Endothelial cell of umbilical vein (primary cell): ENCODE results near the gene MYH9. TPM values are rescaled to one million over a fixed set of nuclear protein-coding genes. Genes with fewer than 3 reads are reported as not detected.

Experiments
- BruUV-seq: library from RNA; stranded (reverse); fragments of 400-500 nt; replicated peaks from 2 replicates; lab custom pipeline; 2021; lab: Mats Ljungman, UMichigan
- CTCF ChIA-PET: fragments of 300-600, 350-600 bp; sonication (Branson Sonifier 250); formaldehyde crosslinking; loops from one replicate; lab custom pipeline; 2021; ENCODE audit warnings: antibody characterized with exemption, inconsistent platforms; lab: Charles Lee
- POLR2A ChIA-PET: fragments of 300-600, 350-600 bp; sonication (Branson Sonifier 250); formaldehyde crosslinking; loops from one replicate; lab custom pipeline; 2021; ENCODE audit warnings: antibody characterized with exemption, inconsistent platforms; lab: Charles Lee
- DNase-seq: peaks from one replicate; pipeline ENCODE4 v3.0.0-alpha.2; 2011; ENCODE audit warnings: low read depth, low spot score
- FAIRE-seq: peaks from 2 replicates; lab custom pipeline; 2011; peaks lifted over from hg19 to GRCh38; lab: Jason Lieb, UNC
- H2AFZ ChIP-seq: 2 replicates; pipeline ENCODE4 v1.6.0; 2012; ENCODE audit warnings: low read depth, low read length, control low read depth, inconsistent platforms
- H3K27ac ChIP-seq: 2 replicates; pipeline ENCODE4 v1.5.1; 2011; ENCODE audit warnings: low read depth, mild to moderate bottlenecking, control low read depth, low read length, moderate library complexity; ENCODE audit not compliant: insufficient read depth
- H3K27me3 ChIP-seq, 2 experiments: 2 replicates each; pipeline versions ENCODE4 v1.6.0 to v1.6.1; 2011; ENCODE audit warnings: low read length in 2 of 2, mixed read lengths in 1 of 2; ENCODE audit not compliant: control insufficient read depth in 2 of 2, insufficient read depth in 2 of 2
- H3K36me3 ChIP-seq, 2 experiments: 2 replicates in 1 of 2; 3 replicates in 1 of 2; pipeline ENCODE4 v1.5.1; 2011; ENCODE audit warnings: low read length in 2 of 2, mild to moderate bottlenecking in 1 of 2, moderate library complexity in 1 of 2; ENCODE audit not compliant: control insufficient read depth in 2 of 2, insufficient read depth in 2 of 2; ENCODE audit errors: extremely low read depth in 1 of 2
- H3K4me1 ChIP-seq: 3 replicates; pipeline ENCODE4 v1.5.1; 2011; ENCODE audit warnings: mild to moderate bottlenecking, low read length; ENCODE audit not compliant: control insufficient read depth, insufficient read depth; ENCODE audit errors: extremely low read depth
- H3K4me2 ChIP-seq: 2 replicates; pipeline ENCODE4 v1.6.1; 2011; ENCODE audit warnings: low read length, control low read depth, mixed read lengths; ENCODE audit not compliant: insufficient read depth
- H3K4me3 ChIP-seq, 3 experiments: fragments of 200-600 bp in 1 of 3; sonication (generic), shearing (Covaris generic) in 1 of 3; replicated peaks in 1 of 3; 2 replicates each; pipeline ENCODE4 v1.5.1; 2011 to 2016; ENCODE audit warnings: control low read depth in 3 of 3, low read length in 3 of 3, mild to moderate bottlenecking in 2 of 3, inconsistent platforms in 1 of 3, low read depth in 1 of 3, moderate library complexity in 1 of 3; ENCODE audit not compliant: insufficient read depth in 1 of 3
- H3K79me2 ChIP-seq: 2 replicates; pipeline ENCODE4 v1.6.0; 2012; ENCODE audit warnings: low read length, inconsistent platforms; ENCODE audit not compliant: control insufficient read depth, insufficient read depth
- H3K9ac ChIP-seq: replicated peaks from 2 replicates; pipeline ENCODE3; 2011; ENCODE audit warnings: low read length, control low read depth; ENCODE audit not compliant: insufficient read depth; ENCODE audit errors: extremely low read depth
- H3K9me1 ChIP-seq: replicated peaks from 3 replicates; pipeline ENCODE4 v1.6.0; 2011; ENCODE audit warnings: mild to moderate bottlenecking, low read length; ENCODE audit not compliant: control insufficient read depth, insufficient read depth; ENCODE audit errors: extremely low read depth
- H3K9me3 ChIP-seq: replicated peaks from 2 replicates; pipeline ENCODE4 v1.5.1; 2012; ENCODE audit warnings: low read length, inconsistent platforms; ENCODE audit not compliant: control insufficient read depth, insufficient read depth
- H4K20me1 ChIP-seq: replicated peaks from 2 replicates; pipeline ENCODE3; 2011; ENCODE audit warnings: mild to moderate bottlenecking, low read length; ENCODE audit not compliant: control insufficient read depth, insufficient read depth; ENCODE audit errors: extremely low read depth
- EZH2 ChIP-seq: IDR thresholded peaks from 2 replicates; pipeline ENCODE4 v1.6.1; 2012; ENCODE audit warnings: borderline replicate concordance, low read depth, mild to moderate bottlenecking, moderate library complexity, low read length, inconsistent platforms; ENCODE audit not compliant: severe bottlenecking
- FOS ChIP-seq: IDR thresholded peaks from 2 replicates; pipeline ENCODE4 v1.6.1; 2011; ENCODE audit warnings: mild to moderate bottlenecking, low read length, moderate library complexity, borderline replicate concordance; ENCODE audit not compliant: insufficient read depth
- GATA2 ChIP-seq: IDR thresholded peaks from 2 replicates; pipeline ENCODE4 v1.7.0; 2011; ENCODE audit warnings: low read depth, mild to moderate bottlenecking, moderate library complexity, mixed read lengths, low read length; ENCODE audit not compliant: insufficient read length, insufficient read depth
- JUN ChIP-seq: IDR thresholded peaks from 2 replicates; pipeline ENCODE4 v1.6.1; 2011; ENCODE audit warnings: borderline replicate concordance, low read depth; ENCODE audit not compliant: insufficient read length, insufficient read depth
- MAX ChIP-seq: IDR thresholded peaks from 2 replicates; pipeline ENCODE4 v1.6.1; 2011; ENCODE audit not compliant: insufficient read depth, insufficient read length
- MYC ChIP-seq: IDR thresholded peaks from one replicate; pipeline ENCODE4 v1.6.1; 2011; ENCODE audit warnings: mild to moderate bottlenecking, low read depth, low read length
- POLR2A ChIP-seq: IDR thresholded peaks from 2 replicates; pipeline ENCODE4 v1.6.1; 2012; ENCODE audit warnings: low read depth, mild to moderate bottlenecking, control low read depth, low read length
- POLR2AphosphoS5 ChIP-seq: IDR thresholded peaks from 2 replicates; pipeline ENCODE4 v1.6.1; 2012; ENCODE audit warnings: low read depth, mild to moderate bottlenecking, control low read depth, low read length, moderate library complexity; ENCODE audit not compliant: insufficient read depth
- dilution Hi-C: fragments of 300-500 bp; cut with MboI; formaldehyde crosslinking; loops from one replicate; pipeline ENCODE4 v1.15.0; 2019; ENCODE audit warnings: low sequenced_read_pairs; ENCODE audit not compliant: extremely low pct_ligation_motif_present
- intact Hi-C: fragments of 100-400 bp; cut with micrococcal nuclease; formaldehyde crosslinking; loops from one replicate; pipeline ENCODE4 v1.10.0; 2022
- polyA plus RNA-seq, 4 experiments: library from polyadenylated mRNA; depleted of rRNA in 3 of 4; stranded (reverse) in 3 of 4; unstranded in 1 of 4; fragments of >200 nt; gene quantifications; 2 replicates each; pipeline versions ENCODE4 v1.2.1 to v1.2.3, GENCODE V29; 2011 to 2012; ENCODE audit warnings: missing spikeins in 1 of 4
- total RNA-seq: library from RNA; stranded (reverse); gene quantifications from 2 replicates; pipeline ENCODE4 v1.2.3, GENCODE V29; 2021
- TF ChIP-seq, protein P1 (sequence below), 2 donors: IDR thresholded peaks; 1 replicate in 1 of 2; 2 replicates in 1 of 2; pipeline ENCODE4 v1.5.1; 2011; ENCODE audit warnings: low read length in 2 of 2, mild to moderate bottlenecking in 2 of 2, moderate library complexity in 2 of 2, control low read depth in 1 of 2, inconsistent platforms in 1 of 2, low read depth in 1 of 2; ENCODE audit not compliant: insufficient read depth in 1 of 2; ENCODE audit errors: extremely low read depth in 1 of 2

Gene MYH9
- total and polyA plus RNA-seq, 2 donors (not counting 3 experiments of a cell fraction or from before 2014, with no cell fraction given) = 188 to 1,413 TPM

DNA sequence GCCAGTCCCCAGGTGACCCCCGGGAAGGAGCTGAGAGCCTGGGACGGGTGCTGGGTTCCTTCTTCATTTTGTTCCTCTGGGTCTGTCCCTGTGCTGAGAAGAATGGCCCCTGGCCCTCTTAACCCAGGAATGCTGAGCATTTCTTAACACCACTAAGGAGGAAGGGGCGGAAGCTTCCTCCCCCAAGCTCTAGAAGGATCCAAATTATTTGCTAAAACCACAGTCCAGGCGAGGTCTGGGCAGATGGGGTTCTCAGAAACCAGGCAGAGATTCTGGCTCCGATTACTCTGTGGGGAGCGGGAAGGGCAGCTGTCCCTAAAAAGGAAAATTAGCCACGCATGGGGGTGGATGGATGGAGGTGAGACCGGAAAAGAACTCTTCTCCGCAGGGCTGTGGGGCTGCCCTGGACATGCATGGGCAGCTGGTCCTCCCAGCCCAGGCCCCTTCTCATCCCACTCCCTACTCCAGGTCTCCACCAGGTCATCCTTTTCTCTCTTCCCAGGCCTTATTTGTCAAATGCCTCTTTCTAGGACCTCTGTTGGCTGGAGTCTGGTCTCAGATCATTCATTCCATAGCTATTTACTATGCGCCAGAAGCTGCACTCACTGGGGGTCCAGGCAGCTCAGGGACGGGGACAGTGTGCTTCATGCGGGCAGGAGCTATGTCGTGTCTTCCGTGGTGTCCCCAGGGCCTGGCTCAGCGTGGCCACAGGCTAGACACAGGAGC lies 45.0 kb upstream of the MYH9 start:
- no peaks in the 10 kb centered on the region for H3K9me3 ChIP-seq
- dilution Hi-C loops (no loop called here), intact Hi-C loops (no loop called here)
- no peaks in the 10 kb centered on the region for H3K36me3 ChIP-seq
- DNase-seq = no peak
- CTCF ChIA-PET = interaction anchor here (0.8 kb wide), 1 partner anchor 10 kb away, joined by 3 read pairs; no protein-coding TSS in a partner anchor
- peaks cover 16% of the 10 kb centered on the region for H3K4me1 ChIP-seq
- no peaks in the 10 kb centered on the region for H3K27me3 ChIP-seq
- H3K27ac ChIP-seq = no peak overlapping the region
- H2AFZ ChIP-seq = no peak overlapping the region
- H3K9ac ChIP-seq = no peak overlapping the region
- H3K4me2 ChIP-seq = no peak overlapping the region
- POLR2A ChIA-PET = no interaction called here
- no peak overlapping the region for H3K4me3 ChIP-seq
- no peaks in the 10 kb centered on the region for H3K9me1 ChIP-seq
- FAIRE-seq = no peak
- TF ChIP-seq FOS = no peak
- no peak for TF ChIP-seq MAX
- no peak for TF ChIP-seq GATA2
- TF ChIP-seq POLR2AphosphoS5 = no peak
- TF ChIP-seq MYC = no peak
- no peak for TF ChIP-seq EZH2
- TF ChIP-seq, protein P1, sequence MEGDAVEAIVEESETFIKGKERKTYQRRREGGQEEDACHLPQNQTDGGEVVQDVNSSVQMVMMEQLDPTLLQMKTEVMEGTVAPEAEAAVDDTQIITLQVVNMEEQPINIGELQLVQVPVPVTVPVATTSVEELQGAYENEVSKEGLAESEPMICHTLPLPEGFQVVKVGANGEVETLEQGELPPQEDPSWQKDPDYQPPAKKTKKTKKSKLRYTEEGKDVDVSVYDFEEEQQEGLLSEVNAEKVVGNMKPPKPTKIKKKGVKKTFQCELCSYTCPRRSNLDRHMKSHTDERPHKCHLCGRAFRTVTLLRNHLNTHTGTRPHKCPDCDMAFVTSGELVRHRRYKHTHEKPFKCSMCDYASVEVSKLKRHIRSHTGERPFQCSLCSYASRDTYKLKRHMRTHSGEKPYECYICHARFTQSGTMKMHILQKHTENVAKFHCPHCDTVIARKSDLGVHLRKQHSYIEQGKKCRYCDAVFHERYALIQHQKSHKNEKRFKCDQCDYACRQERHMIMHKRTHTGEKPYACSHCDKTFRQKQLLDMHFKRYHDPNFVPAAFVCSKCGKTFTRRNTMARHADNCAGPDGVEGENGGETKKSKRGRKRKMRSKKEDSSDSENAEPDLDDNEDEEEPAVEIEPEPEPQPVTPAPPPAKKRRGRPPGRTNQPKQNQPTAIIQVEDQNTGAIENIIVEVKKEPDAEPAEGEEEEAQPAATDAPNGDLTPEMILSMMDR (IDR thresholded peaks at IDR 0.05; ENCODE audit: extremely low read depth in 1 of 2, insufficient read depth in 1 of 2, low read depth in 1 of 2, low read length in 2 of 2) = no peak
- TF ChIP-seq POLR2A = no peak
- no peak for TF ChIP-seq JUN
- H3K79me2 ChIP-seq = no peaks in the 10 kb centered on the region
- H4K20me1 ChIP-seq = no peaks in the 10 kb centered on the region
- BruUV-seq = no TSS peak
